C4-2B (cell line): ENCODE data around the gene SIM2.

ENCODE experiments used
- H3K27ac ChIP-seq: fragments of 450-650 bp; 2 replicates; pipeline ENCODE4 v1.5.1; 2017
- CTCF ChIP-seq: fragments of 450-650 bp; conservative IDR thresholded peaks from 2 replicates; pipeline ENCODE4 v1.5.1; 2017; ENCODE audit warnings: mild to moderate bottlenecking
- ZFX ChIP-seq: fragments of 450-650 bp; IDR thresholded peaks from 2 replicates; pipeline ENCODE4 v1.6.1; 2017

SIM2 gene

GRCh38 chr21:36751383-36751782 is 52.5 kb downstream of the SIM2 start:
- no peak overlapping the region for H3K27ac ChIP-seq
- TF ChIP-seq ZFX (no peak), CTCF (no peak)

- no peak overlapping the region for H3K27ac ChIP-seq
- TF ChIP-seq CTCF = no peak
- no peak for TF ChIP-seq ZFX
These were observed 54.6 kb downstream of the SIM2 start for GRCh38 chr21:36753556-36753955.

GRCh38 chr21:36754241-36754898 is 55.5 kb downstream of the SIM2 start:
- TF ChIP-seq ZFX = no peak
- TF ChIP-seq CTCF = no peak; the same call in 1 of the 2 replicates
- no peak overlapping the region for H3K27ac ChIP-seq

GRCh38 chr21:36756527-36756926 is 57.6 kb downstream of the SIM2 start:
- H3K27ac ChIP-seq = no peak overlapping the region
- TF ChIP-seq CTCF (no peak), ZFX (no peak)

- H3K27ac ChIP-seq = no peak overlapping the region
These were observed 58.3 kb downstream of the SIM2 start for GRCh38 chr21:36757196-36757595.

GRCh38 chr21:36759348-36760083 is 60.6 kb downstream of the SIM2 start:
- no peak for TF ChIP-seq CTCF
- no peak for TF ChIP-seq ZFX
- no peak overlapping the region for H3K27ac ChIP-seq

More at GRCh38 chr21:36757196-36757595, 58.3 kb downstream of the SIM2 start:
- no peak for TF ChIP-seq ZFX
- TF ChIP-seq CTCF = no peak

GRCh38 chr21:36761685-36762084 is 62.8 kb downstream of the SIM2 start:
- no peak overlapping the region for H3K27ac ChIP-seq
- TF ChIP-seq ZFX (no peak), CTCF (no peak)
